ENCODE data around the gene PAK3.

The PAK3 gene

DNA sequence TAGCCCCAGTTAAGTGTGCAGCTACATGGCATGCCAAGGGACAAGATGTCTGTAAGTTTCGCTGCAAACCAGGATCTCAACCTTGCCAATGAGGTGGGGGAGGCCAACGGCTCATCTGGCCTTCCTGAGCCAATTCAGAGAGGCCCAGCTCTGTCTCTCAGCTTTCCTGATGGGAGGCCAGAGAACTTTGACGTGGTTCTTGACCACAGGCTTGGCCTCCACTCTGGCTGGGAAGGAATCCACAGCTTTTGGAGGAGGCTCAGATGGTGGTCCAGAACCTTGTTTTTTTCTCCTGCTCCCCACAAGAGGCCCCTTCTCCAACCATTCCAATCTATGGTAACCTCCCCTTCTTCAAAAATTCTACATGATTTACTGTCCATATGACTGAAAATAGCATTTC, 164.5 kb downstream of the PAK3 start:
- no peak for DNase-seq (ENCODE audit: low read depth)

DNA sequence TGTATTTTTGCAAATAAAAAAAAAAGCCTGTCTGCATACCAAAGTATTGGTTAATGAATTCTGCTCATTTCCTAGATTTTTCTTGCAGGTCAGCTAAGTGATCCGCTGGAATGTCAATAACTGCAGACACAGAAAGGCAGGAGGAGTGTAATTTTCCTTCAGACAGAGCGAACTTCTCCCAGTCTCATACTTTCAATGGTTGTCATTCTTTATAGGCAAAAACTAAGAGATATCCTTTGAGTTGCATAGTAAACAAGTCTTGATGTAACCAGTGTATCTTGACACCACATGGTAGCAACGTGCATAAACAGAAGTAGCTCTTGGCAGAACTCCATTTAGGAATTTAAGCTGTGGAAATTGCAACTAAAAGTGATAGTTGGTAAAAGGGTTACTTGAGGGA, 166.1 kb downstream of the PAK3 start:
- no peak for DNase-seq (ENCODE audit: low read depth)

DNA sequence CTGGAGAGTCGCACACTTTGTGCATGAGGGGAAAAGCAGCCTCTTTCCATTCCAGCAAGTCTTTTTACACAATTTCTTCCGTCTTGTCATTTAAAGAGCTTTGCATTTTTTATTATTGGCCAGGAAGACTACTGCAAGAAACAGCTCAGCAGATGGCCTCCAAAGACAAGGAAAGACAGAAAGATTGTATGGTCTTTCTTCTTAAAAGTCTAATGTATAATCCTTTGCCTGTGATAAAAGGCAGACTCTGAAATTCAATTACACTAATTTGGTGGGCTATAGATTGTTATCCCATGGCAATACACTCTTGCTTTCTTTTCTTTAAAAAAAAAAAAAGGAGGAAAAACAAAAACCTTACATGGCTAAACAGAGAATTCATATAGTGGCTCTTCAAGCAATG, 168.4 kb downstream of the PAK3 start:
- no peak for DNase-seq (ENCODE audit: low read depth)

DNA sequence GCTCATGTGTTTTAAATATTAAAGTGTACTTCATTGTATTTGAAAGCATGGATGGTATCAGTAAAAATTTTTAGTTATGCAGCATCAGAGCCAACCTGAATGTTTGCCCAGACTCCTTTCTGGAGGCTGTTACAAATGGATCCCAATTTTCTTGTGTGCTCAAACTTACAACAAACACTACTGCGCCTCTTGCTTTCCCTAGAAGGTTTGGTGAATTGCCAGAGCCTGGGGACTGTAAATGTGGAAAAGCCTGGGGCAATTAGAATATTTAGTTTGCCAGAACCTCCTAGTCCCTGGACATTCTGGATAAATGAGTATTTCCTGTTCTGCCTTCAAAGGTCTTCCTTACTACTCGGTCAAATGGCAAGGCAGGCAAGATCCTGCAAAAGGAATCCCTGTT, 169.5 kb downstream of the PAK3 start:
- DNase-seq (ENCODE audit: low read depth) = no peak

DNA sequence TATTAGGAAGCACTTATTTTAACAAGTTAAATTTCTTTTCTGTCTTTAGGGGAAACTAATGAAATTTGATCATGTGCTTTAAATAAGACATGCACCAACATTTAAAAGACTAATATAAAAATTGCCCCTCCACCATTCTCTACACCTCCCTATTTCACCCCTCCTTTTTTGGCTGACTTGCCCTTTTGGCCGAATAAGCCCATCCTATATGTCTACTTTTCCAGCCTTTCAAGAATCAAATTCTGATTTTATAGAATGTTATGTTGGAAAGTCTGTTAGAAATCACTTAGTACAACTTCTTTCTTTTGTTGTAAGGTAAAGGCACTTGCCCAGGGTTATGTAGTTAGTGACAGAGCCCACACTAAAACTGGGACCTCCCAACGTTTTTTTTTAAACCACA, 172.5 kb downstream of the PAK3 start:
- DNase-seq (ENCODE audit: low read depth) = no peak

DNA sequence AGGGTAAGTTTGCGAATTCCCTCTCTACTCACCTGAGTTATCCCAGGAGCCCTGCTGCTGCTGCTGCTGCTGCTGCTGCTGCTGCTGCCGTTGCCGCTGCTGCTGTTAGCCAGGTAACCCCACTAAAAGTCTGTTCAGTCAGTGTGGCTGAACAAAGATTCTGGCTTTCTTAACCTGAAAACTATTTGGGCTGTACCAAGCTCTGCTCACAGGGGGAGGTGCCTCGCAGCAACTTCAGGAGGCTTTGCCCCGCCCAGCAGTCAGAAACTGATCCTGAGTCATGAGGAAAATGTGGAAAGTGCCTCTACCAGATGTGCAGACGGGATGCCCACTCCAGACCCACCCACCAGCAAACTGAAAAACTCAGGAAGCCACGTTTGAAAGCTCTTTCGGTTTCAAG, 174.3 kb downstream of the PAK3 start, which contains the start of gene CAPN6:
CAPN6 (minus strand) TSS at position 145 of the 400 bp plus-strand sequence. CDS start 6,547 bp downstream, outside the sequence.
- DNase-seq (ENCODE audit: low read depth) = no peak
